ENCODE data around the gene SYNC.
"Not testable (repeated sequence)": the region's sequence is repeated elsewhere in the genome, so short reads cannot be mapped to it uniquely, and the experiment has no call there.

Gene SYNC

DNA sequence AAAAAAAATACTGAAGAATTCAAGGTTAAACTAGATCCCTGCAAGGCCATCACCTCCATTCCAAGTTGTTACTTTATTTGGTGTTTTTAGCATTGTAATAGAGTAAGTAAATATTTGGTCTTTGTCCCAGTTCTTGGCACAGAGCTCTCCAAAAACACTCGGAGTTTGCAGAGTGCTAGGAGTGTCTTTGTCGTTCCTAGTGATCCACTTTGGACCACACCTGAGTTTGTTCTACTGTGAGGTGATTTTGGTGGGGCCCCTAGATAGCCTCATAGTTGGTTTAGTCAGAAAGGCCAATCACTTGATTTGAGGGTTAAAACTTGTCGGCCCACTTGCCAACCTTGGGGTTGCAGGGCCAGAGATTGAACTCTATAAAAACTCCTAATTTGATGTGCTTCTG lies 25.6 kb downstream of the SYNC start:
- TF ChIP-seq, protein P1, sequence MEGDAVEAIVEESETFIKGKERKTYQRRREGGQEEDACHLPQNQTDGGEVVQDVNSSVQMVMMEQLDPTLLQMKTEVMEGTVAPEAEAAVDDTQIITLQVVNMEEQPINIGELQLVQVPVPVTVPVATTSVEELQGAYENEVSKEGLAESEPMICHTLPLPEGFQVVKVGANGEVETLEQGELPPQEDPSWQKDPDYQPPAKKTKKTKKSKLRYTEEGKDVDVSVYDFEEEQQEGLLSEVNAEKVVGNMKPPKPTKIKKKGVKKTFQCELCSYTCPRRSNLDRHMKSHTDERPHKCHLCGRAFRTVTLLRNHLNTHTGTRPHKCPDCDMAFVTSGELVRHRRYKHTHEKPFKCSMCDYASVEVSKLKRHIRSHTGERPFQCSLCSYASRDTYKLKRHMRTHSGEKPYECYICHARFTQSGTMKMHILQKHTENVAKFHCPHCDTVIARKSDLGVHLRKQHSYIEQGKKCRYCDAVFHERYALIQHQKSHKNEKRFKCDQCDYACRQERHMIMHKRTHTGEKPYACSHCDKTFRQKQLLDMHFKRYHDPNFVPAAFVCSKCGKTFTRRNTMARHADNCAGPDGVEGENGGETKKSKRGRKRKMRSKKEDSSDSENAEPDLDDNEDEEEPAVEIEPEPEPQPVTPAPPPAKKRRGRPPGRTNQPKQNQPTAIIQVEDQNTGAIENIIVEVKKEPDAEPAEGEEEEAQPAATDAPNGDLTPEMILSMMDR (conservative IDR thresholded peaks at IDR 0.05; ENCODE audit: low read length) = no peak
- no peak for DNase-seq (ENCODE audit: low read depth)
- no peak overlapping the region for H3K4me3 ChIP-seq (ENCODE audit: low read length)

DNA sequence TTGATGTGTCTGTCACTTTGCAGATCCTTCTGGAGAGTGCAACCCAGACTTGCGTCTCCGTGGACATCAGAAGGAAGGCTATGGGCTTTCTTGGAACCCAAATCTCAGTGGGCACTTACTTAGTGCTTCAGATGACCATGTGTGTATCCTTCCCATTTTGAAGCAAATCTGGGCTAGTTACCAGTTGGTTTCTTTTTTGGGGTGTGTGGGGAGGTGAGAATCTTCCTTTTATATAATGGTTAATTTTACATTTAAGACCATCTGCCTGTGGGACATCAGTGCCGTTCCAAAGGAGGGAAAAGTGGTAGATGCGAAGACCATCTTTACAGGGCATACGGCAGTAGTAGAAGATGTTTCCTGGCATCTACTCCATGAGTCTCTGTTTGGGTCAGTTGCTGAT lies 33.9 kb downstream of the SYNC start:
- H3K4me3 ChIP-seq (ENCODE audit: low read length); DNase-seq (ENCODE audit: low read depth): not testable (repeated sequence)

DNA sequence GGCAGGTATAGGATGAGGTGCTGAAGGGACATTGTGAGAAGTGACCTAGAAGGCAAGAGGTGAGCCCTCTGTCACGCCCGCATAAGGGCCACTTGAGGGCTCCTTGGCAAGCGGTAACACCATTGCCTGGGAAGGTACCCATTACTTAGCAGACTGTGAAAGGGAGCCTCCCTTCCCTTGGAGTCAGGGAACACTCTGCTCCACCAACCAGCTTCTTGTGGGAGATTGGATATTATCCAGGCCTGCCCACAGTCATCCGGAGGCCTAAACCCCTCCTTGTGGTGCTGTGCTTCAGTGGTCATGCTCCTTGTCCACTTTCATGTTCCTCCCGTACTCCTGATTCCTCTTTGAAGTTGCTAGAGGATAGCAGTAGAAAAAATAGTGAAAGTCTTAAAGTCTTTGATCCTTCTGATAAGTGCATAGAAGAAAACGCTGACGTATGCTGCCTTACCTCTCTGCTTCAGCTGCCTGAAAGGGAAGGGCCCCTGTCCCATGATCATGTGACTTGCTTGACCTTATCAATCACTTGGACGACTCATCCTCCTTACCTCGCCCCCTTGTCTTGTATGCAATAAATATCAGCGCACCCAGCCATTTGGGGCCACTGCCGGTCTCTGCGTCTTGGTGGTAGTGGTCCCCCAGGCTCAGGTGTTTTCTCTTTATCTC lies 35.5 kb downstream of the SYNC start:
- TF ChIP-seq, protein P1 (conservative IDR thresholded peaks at IDR 0.05; ENCODE audit: low read length) = no peak
- DNase-seq (ENCODE audit: low read depth) = no peak
- H3K4me3 ChIP-seq (ENCODE audit: low read length) = no peak overlapping the region

DNA sequence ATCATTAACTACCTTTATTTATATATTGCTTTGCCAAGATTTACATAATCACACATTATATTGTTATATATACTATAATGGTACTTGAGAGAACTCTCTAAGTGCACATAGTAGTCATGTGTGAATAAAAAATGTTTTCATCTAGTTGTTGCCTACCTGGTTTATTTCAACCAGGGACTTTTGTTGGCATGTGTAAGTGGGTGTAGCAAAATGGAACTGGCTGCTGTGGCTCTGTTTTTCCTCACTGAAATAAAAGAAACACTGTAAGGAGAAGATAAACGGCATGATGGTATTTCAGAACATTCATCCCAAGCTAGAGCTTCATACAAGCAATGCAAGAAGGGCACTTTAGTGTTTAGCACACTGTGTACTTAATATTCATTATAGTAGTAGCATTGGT lies 36.7 kb downstream of the SYNC start:
- no peak overlapping the region for H3K4me3 ChIP-seq (ENCODE audit: low read length)
- TF ChIP-seq, protein P1 (conservative IDR thresholded peaks at IDR 0.05; ENCODE audit: low read length) = no peak
- no peak for DNase-seq (ENCODE audit: low read depth)

DNA sequence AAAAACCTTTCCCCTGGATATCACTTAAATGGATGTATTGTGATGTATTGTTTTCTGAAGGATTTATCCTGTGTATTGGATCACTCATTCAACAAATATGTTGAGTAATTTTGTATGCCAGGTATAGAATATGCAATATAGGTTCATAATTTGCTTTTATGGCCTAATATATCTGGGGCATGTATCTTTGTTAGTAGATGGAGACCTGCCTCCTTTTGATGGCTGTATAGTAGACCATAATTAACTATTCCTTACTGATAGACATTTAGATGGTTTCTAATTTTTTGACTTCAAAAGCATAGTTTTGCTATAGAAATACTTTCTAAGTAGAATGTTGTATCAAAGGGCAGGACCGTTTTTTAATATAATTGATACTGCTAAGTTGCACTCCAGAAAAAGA lies 43.0 kb downstream of the SYNC start:
- TF ChIP-seq, protein P1 (conservative IDR thresholded peaks at IDR 0.05; ENCODE audit: low read length) = no peak
- no peak overlapping the region for H3K4me3 ChIP-seq (ENCODE audit: low read length)
- DNase-seq (ENCODE audit: low read depth) = no peak

DNA sequence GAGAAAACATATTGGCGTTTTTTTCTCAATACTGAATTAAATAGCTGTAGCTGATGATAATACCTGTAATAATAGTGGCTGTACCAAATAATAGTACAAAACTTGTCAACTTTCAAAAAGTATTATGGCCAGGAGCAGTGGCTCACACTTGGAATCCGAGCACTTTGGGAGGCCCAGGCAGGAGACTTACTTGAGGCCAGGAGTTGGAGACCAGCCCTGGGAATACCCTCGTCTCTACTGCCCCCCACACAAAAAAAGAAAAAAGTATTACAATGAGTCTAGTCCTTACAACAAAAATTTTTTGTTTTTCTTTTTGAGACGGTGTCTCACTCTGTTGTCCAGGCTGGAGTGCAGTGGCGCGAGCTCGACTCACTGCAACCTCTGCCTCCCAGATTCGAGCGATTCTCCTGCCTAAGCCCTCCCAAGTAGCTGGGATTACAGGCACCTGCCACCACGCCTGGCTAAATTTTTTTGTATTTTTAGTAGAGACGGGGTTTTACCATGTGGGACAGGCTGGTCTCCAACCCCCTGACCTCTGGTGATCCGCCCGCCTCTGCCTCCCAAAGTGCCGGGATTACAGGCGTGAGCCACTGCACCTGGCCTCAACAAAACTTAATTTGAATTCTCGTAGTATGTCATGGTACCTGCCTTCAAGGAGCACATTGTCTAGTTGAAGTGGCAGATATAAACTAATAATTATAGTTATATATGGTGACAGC lies 50.2 kb downstream of the SYNC start:
- H3K4me3 ChIP-seq (ENCODE audit: low read length) = peak overlapping the region; percentile 83
- no peak for DNase-seq (ENCODE audit: low read depth)
- TF ChIP-seq, protein P1 (conservative IDR thresholded peaks at IDR 0.05; ENCODE audit: low read length) = no peak

DNA sequence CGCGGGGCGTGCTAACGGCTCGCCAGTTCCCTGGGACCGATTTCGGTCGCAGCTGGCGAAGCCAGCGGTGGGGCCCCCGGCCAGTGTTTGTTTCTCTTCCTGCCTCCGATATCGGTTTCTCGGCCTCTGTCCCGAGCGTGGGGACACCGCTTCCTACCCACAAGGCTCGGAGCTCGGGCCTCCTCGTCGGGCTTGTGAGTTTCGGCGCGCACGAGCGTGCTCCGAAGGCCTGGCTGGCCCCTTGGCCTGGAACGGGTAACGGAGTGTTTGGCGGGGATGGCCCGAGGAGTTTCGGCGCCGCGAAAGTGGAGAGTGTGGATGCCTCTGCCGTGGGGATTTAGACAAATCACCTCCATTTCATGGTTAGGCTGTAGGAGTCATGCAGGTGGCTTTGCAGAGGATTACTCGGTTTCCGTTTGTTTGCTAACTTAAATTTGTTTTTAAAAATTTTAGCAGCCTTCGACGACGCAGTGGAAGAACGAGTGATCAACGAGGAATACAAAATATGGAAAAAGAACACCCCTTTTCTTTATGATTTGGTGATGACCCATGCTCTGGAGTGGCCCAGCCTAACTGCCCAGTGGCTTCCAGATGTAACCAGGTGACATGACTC lies 51.0 kb downstream of the SYNC start:
- DNase-seq (ENCODE audit: low read depth) = no peak
- H3K4me3 ChIP-seq (ENCODE audit: low read length) = peak overlapping the region; percentile 83
- TF ChIP-seq, protein P1 (conservative IDR thresholded peaks at IDR 0.05; ENCODE audit: low read length) = no peak
